Cardiac muscle cell (in vitro differentiated cells and primary cell): ENCODE data around the gene TPRN. TPM values are rescaled to one million over a fixed set of nuclear protein-coding genes. Genes with fewer than 3 reads are reported as not detected.

Experiments
- DNase-seq, 2 donors: peaks; one replicate each; pipeline versions ENCODE4 v3.0.0 to v3.0.0-alpha.2; 2010 to 2017; ENCODE audit warnings: low read depth in 1 of 2, low spot score in 1 of 2
- H3K27ac ChIP-seq: fragments of 200-600 bp; sonication (generic); 2 replicates; pipeline ENCODE4 v1.5.1; 2016
- H3K27me3 ChIP-seq: fragments of 200-600 bp; sonication (generic); 2 replicates; pipeline ENCODE4 v1.6.0; 2016; ENCODE audit warnings: control low read depth
- H3K36me3 ChIP-seq: fragments of 200-600 bp; sonication (generic); 2 replicates; pipeline ENCODE4 v1.5.1; 2016; ENCODE audit warnings: control low read depth
- H3K4me1 ChIP-seq: fragments of 200-600 bp; sonication (generic); 2 replicates; pipeline ENCODE4 v1.8.1; 2017; ENCODE audit warnings: low read depth, mild to moderate bottlenecking, mixed run types
- H3K4me3 ChIP-seq: fragments of 200-600 bp; sonication (generic); 2 replicates; pipeline ENCODE4 v1.5.1; 2016; ENCODE audit warnings: mild to moderate bottlenecking
- H3K9me3 ChIP-seq: fragments of 200-600 bp; sonication (generic); 2 replicates; pipeline ENCODE4 v1.5.1; 2017; ENCODE audit warnings: low read depth, mild to moderate bottlenecking, control low read depth
- CTCF ChIP-seq: IDR thresholded peaks from 2 replicates; pipeline ENCODE4 v1.5.1; 2012; ENCODE audit warnings: low read depth, mild to moderate bottlenecking, low read length
- polyA plus RNA-seq: library from polyadenylated mRNA; unstranded; fragments of >200 nt; fragmentation: Nextera tagmentation; extraction: Ambion mirVana; gene quantifications from 2 replicates; pipeline ENCODE4 v1.2.1, GENCODE V29; 2016
- total RNA-seq: library from RNA; depleted of rRNA; stranded (reverse); fragments of >200 nt; gene quantifications from 2 replicates; pipeline ENCODE4 v1.2.3, GENCODE V29; 2016

The TPRN gene
- total and polyA plus RNA-seq, 2 experiments from 2014 or later = 31.2 to 34.7 TPM

- no peak for TF ChIP-seq CTCF
- DNase-seq = no peak
- no peak overlapping the region for H3K27ac ChIP-seq
- H3K36me3 ChIP-seq = no peaks in the 10 kb centered on the region
- H3K4me1 ChIP-seq = no peaks in the 10 kb centered on the region
- H3K27me3 ChIP-seq = peaks cover 87% of the 10 kb centered on the region
- no peaks in the 10 kb centered on the region for H3K9me3 ChIP-seq
- no peak overlapping the region for H3K4me3 ChIP-seq
Measured at GRCh38 chr9:137141976-137142936, 58.3 kb downstream of the TPRN start.

Other genes starting within 250 kb of the TPRN start
Only the 30 nearest of the 32 such genes appear.
- 2.6 and 3.9 TPM in 2 replicates for gene PTGDS, start 223.2 kb downstream of the TPRN start, total RNA-seq
- gene PTGDS, start 223.2 kb downstream of the TPRN start, polyA plus RNA-seq = 3.4 and 5.3 TPM in 2 replicates
- gene LCNL1, start 217.7 kb downstream of the TPRN start, total RNA-seq = 0.36 TPM in 1 of 2 replicates, not detected in the other
- gene LCNL1, start 217.7 kb downstream of the TPRN start, polyA plus RNA-seq = not detected in 2 replicates
- gene PAXX, start 208.3 kb downstream of the TPRN start, total RNA-seq = 94.6 and 130 TPM in 2 replicates
- 102 and 110 TPM in 2 replicates for gene PAXX, start 208.3 kb downstream of the TPRN start, polyA plus RNA-seq
- not detected in 2 replicates for gene CLIC3, start 204.2 kb downstream of the TPRN start, total RNA-seq
- gene CLIC3, start 204.2 kb downstream of the TPRN start, polyA plus RNA-seq = 0.75 and 0.87 TPM in 2 replicates
- gene ABCA2, start 172.5 kb downstream of the TPRN start, total RNA-seq = 48.7 and 56.7 TPM in 2 replicates
- 30.5 and 33.3 TPM in 2 replicates for gene ABCA2, start 172.5 kb downstream of the TPRN start, polyA plus RNA-seq
- gene FUT7, start 168.7 kb downstream of the TPRN start, total RNA-seq = not detected in 2 replicates
- gene FUT7, start 168.7 kb downstream of the TPRN start, polyA plus RNA-seq = not detected in 2 replicates
- gene NPDC1, start 154.6 kb downstream of the TPRN start, total RNA-seq = 40.8 and 65.1 TPM in 2 replicates
- gene NPDC1, start 154.6 kb downstream of the TPRN start, polyA plus RNA-seq = 83.5 and 94.9 TPM in 2 replicates
- not detected in 2 replicates for gene ENTPD2, start 146.7 kb downstream of the TPRN start, total RNA-seq
- gene ENTPD2, start 146.7 kb downstream of the TPRN start, polyA plus RNA-seq = not detected in 2 replicates
- gene SAPCD2, start 130.2 kb downstream of the TPRN start, total RNA-seq = 6.3 and 42.1 TPM in 2 replicates
- gene SAPCD2, start 130.2 kb downstream of the TPRN start, polyA plus RNA-seq = 4.7 and 28.3 TPM in 2 replicates
- 5.8 and 13.3 TPM in 2 replicates for gene UAP1L1, start 123.2 kb downstream of the TPRN start, total RNA-seq
- gene UAP1L1, start 123.2 kb downstream of the TPRN start, polyA plus RNA-seq = 9.9 and 17.9 TPM in 2 replicates
- gene MAN1B1, start 113.8 kb downstream of the TPRN start, total RNA-seq = 59.4 and 73.3 TPM in 2 replicates
- gene MAN1B1, start 113.8 kb downstream of the TPRN start, polyA plus RNA-seq = 67.6 and 86.7 TPM in 2 replicates
- gene DPP7, start 86.0 kb downstream of the TPRN start, total RNA-seq = 125 and 144 TPM in 2 replicates
- 202 and 204 TPM in 2 replicates for gene DPP7, start 86.0 kb downstream of the TPRN start, polyA plus RNA-seq
- 0.03 TPM in 1 of 2 replicates, not detected in the other for gene GRIN1, start 61.6 kb downstream of the TPRN start, total RNA-seq
- 0.22 and 0.49 TPM in 2 replicates for gene GRIN1, start 61.6 kb downstream of the TPRN start, polyA plus RNA-seq
- not detected in 2 replicates for gene LRRC26, start 30.7 kb downstream of the TPRN start, total RNA-seq
- 1.4 and 2.3 TPM in 2 replicates for gene LRRC26, start 30.7 kb downstream of the TPRN start, polyA plus RNA-seq
- gene TMEM210, start 28.7 kb downstream of the TPRN start, total RNA-seq = not detected in 2 replicates
- gene TMEM210, start 28.7 kb downstream of the TPRN start, polyA plus RNA-seq = not detected in 2 replicates
- 29.8 and 42.8 TPM in 2 replicates for gene ANAPC2, start 12.2 kb downstream of the TPRN start, total RNA-seq
- gene ANAPC2, start 12.2 kb downstream of the TPRN start, polyA plus RNA-seq = 15.5 and 17.9 TPM in 2 replicates
- gene SSNA1, start 12.1 kb downstream of the TPRN start, total RNA-seq = 64.5 and 90.3 TPM in 2 replicates
- gene SSNA1, start 12.1 kb downstream of the TPRN start, polyA plus RNA-seq = 77.9 and 110 TPM in 2 replicates
- 44.7 and 50.0 TPM in 2 replicates for gene TMEM203, start 4.9 kb upstream of the TPRN start, total RNA-seq
- gene TMEM203, start 4.9 kb upstream of the TPRN start, polyA plus RNA-seq = 86.6 and 99.2 TPM in 2 replicates
- gene NDOR1, start 5.0 kb upstream of the TPRN start, total RNA-seq = 13.1 and 17.5 TPM in 2 replicates
- 9.1 and 18.1 TPM in 2 replicates for gene NDOR1, start 5.0 kb upstream of the TPRN start, polyA plus RNA-seq
- 19.3 and 23.1 TPM in 2 replicates for gene RNF208, start 21.5 kb upstream of the TPRN start, total RNA-seq
- 6.1 and 8.1 TPM in 2 replicates for gene RNF208, start 21.5 kb upstream of the TPRN start, polyA plus RNA-seq
- gene CYSRT1, start 24.4 kb upstream of the TPRN start, total RNA-seq = 5.8 and 7.0 TPM in 2 replicates
- gene CYSRT1, start 24.4 kb upstream of the TPRN start, polyA plus RNA-seq = 3.1 and 6.6 TPM in 2 replicates
- gene RNF224, start 26.8 kb upstream of the TPRN start, total RNA-seq = 0.32 TPM in 1 of 2 replicates, not detected in the other
- gene RNF224, start 26.8 kb upstream of the TPRN start, polyA plus RNA-seq = 0.12 TPM in 1 of 2 replicates, not detected in the other
- 0.25 TPM in 1 of 2 replicates, not detected in the other for gene SLC34A3, start 30.2 kb upstream of the TPRN start, total RNA-seq
- gene SLC34A3, start 30.2 kb upstream of the TPRN start, polyA plus RNA-seq = 0.24 TPM in 1 of 2 replicates, not detected in the other
- gene TUBB4B, start 40.5 kb upstream of the TPRN start, total RNA-seq = 412 and 540 TPM in 2 replicates
- gene TUBB4B, start 40.5 kb upstream of the TPRN start, polyA plus RNA-seq = 745 and 845 TPM in 2 replicates
- 0.95 TPM in 1 of 2 replicates, not detected in the other for gene STPG3, start 50.5 kb upstream of the TPRN start, total RNA-seq
- 3.2 and 3.3 TPM in 2 replicates for gene STPG3, start 50.5 kb upstream of the TPRN start, polyA plus RNA-seq
- gene NELFB, start 54.6 kb upstream of the TPRN start, total RNA-seq = 68.6 and 78.2 TPM in 2 replicates
- gene NELFB, start 54.6 kb upstream of the TPRN start, polyA plus RNA-seq = 73.3 and 87.6 TPM in 2 replicates
- gene TOR4A, start 77.0 kb upstream of the TPRN start, total RNA-seq = 36.7 and 51.4 TPM in 2 replicates
- gene TOR4A, start 77.0 kb upstream of the TPRN start, polyA plus RNA-seq = 18.5 and 24.3 TPM in 2 replicates
- 8.8 and 16.5 TPM in 2 replicates for gene NRARP, start 101.5 kb upstream of the TPRN start, total RNA-seq
- 8.7 and 12.6 TPM in 2 replicates for gene NRARP, start 101.5 kb upstream of the TPRN start, polyA plus RNA-seq
- 14.3 and 72.1 TPM in 2 replicates for gene EXD3, start 222.4 kb upstream of the TPRN start, total RNA-seq
- gene EXD3, start 222.4 kb upstream of the TPRN start, polyA plus RNA-seq = 32.3 and 52.4 TPM in 2 replicates
- 6.8 and 12.0 TPM in 2 replicates for gene NOXA1, start 222.7 kb upstream of the TPRN start, total RNA-seq
- gene NOXA1, start 222.7 kb upstream of the TPRN start, polyA plus RNA-seq = 8.1 and 14.9 TPM in 2 replicates